Measurements from ENCODE around the gene RIOK1. TPM values are rescaled to one million over a fixed set of nuclear protein-coding genes. Genes with fewer than 3 reads are reported as not detected.

Gene RIOK1
- total RNA-seq, 1 donor from 2014 or later = 8.4 TPM

DNA sequence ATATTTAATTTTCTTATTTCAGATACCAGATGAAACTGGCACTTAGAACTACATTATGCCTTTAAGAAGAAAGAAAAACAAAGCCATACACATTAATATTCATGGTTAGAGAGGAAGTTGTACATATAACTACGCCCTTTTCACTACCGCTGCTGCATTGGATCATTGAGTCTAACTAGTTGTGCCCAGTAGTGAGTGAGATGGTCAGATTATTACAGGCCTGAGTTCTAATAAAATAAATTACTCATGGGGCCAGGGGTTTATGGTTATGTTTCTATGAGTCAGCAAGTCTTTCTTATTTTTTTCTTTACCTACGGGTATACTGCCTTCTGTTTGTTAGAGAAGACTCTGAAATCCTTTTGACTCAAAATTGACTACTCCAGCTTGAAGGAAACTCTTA lies 11.5 kb downstream of the RIOK1 start:
- ATAC-seq (ENCODE audit: poor library complexity) = no peak
- no peak for DNase-seq
- intact Hi-C loops (cut with DNase I) = no loop called here

DNA sequence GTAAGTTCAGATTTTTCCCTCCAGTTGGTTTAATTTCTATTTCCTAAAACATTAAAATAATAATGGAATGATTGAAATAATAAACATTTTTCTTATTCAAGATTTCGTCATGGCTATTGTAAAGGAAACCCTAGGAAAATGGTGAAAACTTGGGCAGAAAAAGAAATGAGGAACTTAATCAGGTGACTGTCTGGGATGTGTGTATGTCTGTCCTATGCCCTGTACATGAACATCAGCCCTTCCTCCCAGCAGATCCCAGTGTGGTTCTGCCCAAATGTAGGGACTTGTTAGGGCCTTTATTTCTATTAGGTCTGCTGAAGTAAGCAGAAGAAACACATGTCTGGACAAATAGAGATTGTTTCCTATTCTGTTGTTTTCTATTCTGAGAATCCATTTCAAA lies 13.1 kb downstream of the RIOK1 start:
- intact Hi-C loops (cut with DNase I) = no loop called here
- DNase-seq (no peak), ATAC-seq (ENCODE audit: poor library complexity) (no peak)

GRCh38 chr6:7404546-7404945 lies 14.9 kb downstream of the RIOK1 start:
- no peak for DNase-seq
- intact Hi-C loops (cut with DNase I) = no loop called here
- ATAC-seq (ENCODE audit: poor library complexity) = no peak

DNA sequence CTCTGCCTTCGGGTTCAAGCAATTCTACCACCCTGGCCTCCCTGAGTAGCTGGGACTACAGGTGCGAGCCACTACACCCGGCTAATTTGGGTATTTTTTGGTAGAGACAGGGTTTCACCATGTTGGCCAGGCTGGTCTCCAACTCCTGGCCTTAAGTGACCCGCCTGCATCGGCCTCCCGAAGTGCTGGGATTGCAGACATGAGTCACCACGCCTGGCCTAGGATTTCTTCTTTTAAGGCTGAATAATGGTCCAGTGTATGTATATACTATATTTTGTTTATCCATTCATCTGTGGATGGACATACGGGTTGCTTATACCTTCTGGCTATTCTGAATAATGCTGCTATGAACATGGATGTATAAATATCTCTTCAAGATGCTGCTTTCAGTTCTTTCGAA lies 17.1 kb downstream of the RIOK1 start:
- intact Hi-C loops (cut with DNase I) = no loop called here
- ATAC-seq (ENCODE audit: poor library complexity) = no peak
- DNase-seq = no peak

DNA sequence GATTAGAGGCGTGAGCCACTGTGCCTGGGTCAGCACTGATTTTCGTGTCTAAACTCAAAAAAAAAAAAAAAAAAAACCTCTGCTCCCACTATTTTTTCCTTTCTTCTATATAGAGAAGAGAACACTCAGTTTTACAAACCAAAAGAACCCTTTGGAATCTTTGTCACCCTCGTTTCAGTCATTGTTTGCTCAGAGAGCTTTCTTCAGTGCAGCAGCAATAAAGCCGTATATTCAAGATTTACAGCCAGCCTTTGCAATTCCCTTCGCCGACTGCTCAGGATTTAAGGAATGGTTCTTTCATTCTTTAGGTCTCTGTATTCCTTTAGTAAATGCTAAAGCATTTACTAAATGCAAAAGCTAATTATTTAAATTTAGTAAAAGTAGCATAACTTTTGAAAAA lies 20.1 kb downstream of the RIOK1 start:
- intact Hi-C loops (cut with DNase I) = no loop called here
- DNase-seq (no peak), ATAC-seq (ENCODE audit: poor library complexity) (no peak)

DNA sequence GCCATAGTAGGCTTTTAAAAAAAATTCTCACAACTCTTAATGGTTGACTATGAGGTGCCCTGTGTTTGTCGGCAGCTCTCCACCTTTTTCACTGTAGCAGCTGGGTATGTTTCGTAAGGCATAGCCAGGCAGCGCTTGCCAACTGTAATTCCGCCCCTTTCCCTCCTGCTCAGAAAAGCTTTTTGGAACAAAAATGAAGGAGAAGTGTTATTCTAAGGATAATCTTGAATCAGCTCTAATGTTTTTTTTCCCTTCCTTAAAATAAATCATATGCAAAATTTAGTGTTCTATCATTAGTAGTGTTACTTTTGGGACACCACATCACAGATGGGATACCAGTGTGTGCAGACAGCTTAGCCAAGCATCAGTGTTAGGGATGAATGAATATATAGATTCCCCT lies 21.2 kb downstream of the RIOK1 start:
- intact Hi-C loops (cut with DNase I) = no loop called here
- DNase-seq (no peak), ATAC-seq (ENCODE audit: poor library complexity) (no peak)

- DNase-seq = no peak
- ATAC-seq (ENCODE audit: poor library complexity) = no peak
- intact Hi-C loops (cut with DNase I) = no loop called here
Observed at GRCh38 chr6:7411328-7411727, 21.7 kb downstream of the RIOK1 start.

- ATAC-seq (ENCODE audit: poor library complexity) (no peak), DNase-seq (no peak)
- intact Hi-C loops (cut with DNase I) = no loop called here
Observed at GRCh38 chr6:7413151-7413823, 23.7 kb downstream of the RIOK1 start.

- DNase-seq = no peak
- no peak for ATAC-seq (ENCODE audit: poor library complexity)
- intact Hi-C loops (cut with DNase I) = no loop called here
Observed at GRCh38 chr6:7414811-7415210, 25.2 kb downstream of the RIOK1 start.

GRCh38 chr6:7417684-7418083 lies 28.1 kb downstream of the RIOK1 start:
- ATAC-seq (ENCODE audit: poor library complexity) (no peak), DNase-seq (no peak)
- intact Hi-C loops (cut with DNase I) = no loop called here

- no peak for ATAC-seq (ENCODE audit: poor library complexity)
- no peak for DNase-seq
- intact Hi-C loops (cut with DNase I) = no loop called here
Observed at GRCh38 chr6:7418238-7418905, 28.8 kb downstream of the RIOK1 start.

DNA sequence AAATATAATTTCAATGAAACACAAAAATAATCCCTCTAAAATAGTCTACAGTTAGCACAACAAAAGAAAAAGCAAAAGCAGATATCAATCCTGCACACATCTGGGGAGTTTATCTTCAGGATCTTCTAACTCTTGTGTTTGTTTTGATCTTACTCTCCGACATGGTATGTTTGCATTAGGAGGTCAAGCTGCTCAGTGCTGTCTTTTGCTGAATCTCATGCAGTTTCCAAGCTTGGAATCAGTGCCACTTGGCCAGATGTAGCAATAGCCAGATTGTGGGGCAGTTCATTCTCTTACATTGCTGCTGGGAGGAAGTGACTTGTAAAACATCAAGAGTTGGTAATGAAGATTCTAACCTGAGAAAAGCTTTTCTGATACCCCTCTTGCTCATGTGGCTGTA lies 29.5 kb downstream of the RIOK1 start:
- intact Hi-C loops (cut with DNase I) = no loop called here
- no peak for DNase-seq
- no peak for ATAC-seq (ENCODE audit: poor library complexity)

DNA sequence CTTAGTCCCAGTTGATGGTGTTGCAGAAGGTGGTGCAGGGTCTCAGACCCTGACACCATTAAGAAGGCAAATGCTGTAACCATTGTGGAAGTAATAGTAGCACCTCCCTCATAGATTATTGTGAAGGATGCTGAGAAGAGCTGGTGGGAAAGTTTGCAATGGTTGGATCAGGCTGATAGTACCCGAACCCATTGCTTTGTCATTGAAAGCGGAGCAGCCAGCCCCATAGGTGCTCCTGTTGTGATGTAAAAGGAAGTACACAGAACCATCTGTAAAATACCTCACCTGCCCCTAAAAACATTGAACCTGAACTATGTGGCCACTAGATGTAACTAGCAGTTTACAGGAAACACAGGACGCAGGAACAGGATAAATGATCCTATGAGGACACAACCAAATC lies 31.5 kb downstream of the RIOK1 start:
- DNase-seq = no peak
- intact Hi-C loops (cut with DNase I) = loop anchor here (10.0 kb wide), 1 partner anchor 144 kb away; no protein-coding TSS in a partner anchor
- ATAC-seq (ENCODE audit: poor library complexity) = no peak

GRCh38 chr6:7424058-7424457 lies 34.5 kb downstream of the RIOK1 start:
- ATAC-seq (ENCODE audit: poor library complexity) (no peak), DNase-seq (no peak)
- intact Hi-C loops (cut with DNase I) = loop anchor here (10.0 kb wide), 1 partner anchor 141 kb away; no protein-coding TSS in a partner anchor

DNA sequence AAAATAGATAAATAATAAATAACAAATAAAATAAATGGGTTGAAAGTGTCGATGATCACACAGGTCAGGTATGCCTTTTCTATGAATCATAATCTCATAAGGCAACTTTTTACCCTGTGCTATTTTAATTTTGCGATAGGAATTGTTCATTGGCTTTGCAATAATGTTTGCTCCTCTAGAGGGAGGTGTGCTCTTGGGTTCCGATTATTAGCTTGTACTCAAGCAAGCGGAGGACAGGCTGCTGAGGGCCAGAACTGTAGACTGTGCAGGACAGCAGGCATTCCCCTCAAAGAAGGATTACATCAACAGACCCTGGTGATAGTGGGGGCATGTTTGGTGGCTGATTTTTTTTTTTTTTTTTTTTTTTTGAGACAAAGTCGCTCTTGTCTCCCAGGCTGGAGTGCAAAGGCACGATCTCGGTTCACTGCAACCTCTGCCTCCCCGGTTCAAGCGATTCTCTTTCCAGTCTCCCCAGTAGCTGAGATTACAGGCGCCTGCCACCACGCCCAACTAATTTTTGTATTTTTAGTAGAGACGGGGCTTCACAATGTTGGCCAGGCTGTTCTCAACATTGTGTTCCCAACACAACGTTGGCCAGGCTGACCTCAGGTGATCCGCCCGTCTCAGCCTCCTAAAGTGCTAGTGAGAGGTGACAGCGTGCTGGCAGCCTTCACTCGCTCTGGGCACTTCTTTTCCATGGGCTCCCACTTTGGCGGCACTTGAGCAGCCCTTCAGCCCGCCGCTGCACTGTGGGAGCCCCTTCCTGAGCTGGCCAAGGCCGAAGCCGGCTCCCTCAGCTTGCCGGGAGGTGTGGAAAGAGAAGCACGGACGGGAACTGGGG lies 35.6 kb downstream of the RIOK1 start:
- DNase-seq = peak; percentile 72
- peak; percentile 92 for ATAC-seq (ENCODE audit: poor library complexity)
- intact Hi-C loops (cut with DNase I) = loop anchor here (10.0 kb wide), 1 partner anchor 140 kb away; no protein-coding TSS in a partner anchor

DNA sequence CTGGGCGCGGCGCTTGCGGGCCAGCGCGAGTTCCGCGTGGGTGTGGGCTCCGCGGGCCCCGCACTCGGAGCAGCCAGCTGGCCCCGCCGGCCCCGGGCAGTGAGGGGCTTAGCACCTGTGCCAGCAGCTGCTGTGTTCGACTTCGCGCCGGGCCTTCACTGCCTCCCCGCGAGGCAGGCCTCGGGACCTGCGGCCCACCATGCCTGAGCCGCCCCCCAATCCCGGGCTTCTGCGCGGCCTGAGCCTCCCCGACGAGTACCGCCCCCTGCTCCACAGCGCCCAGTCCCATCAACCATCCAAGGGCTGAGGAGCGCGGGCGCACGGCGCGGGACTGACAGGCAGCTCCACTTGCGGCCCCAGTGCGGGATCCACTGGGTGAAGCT lies 36.2 kb downstream of the RIOK1 start:
- ATAC-seq (ENCODE audit: poor library complexity) (no peak), DNase-seq (no peak)
- intact Hi-C loops (cut with DNase I) = loop anchor here (10.0 kb wide), 1 partner anchor 139 kb away; no protein-coding TSS in a partner anchor

DNA sequence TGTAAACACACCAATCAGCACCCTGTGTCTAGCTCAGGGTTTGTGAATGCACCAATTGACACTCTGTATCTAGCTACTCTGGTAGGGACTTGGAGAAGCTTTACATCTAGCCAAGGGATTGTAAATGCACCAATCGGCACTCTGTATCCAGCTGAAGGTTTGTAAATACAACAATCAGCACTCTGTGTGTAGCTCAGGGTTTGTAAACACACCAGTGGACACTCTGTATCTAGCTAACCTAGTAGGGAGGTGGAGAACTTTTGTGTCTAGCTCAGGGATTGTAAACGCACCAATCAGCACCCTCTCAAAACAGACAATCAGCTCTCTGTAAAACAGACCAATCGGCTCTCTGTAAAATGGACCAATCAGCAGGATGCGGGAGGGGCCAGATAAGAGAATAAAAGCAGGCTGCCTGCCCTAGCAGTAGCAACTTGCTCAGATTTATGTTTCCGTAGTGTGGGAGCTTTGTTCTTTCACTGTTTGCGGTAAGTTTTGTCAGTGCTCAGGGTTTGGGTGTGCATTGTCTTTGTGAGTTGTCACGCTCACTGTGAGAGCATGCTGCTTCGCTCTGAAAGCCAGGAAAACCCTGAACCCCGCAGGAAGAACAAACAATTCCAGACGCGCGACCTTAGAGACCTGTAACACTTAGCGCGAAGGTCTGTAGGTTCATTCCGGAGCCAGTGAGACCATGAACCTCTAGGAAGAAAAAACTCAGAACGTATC lies 37.0 kb downstream of the RIOK1 start:
- intact Hi-C loops (cut with DNase I) = loop anchor here (10.0 kb wide), 1 partner anchor 138 kb away; no protein-coding TSS in a partner anchor
- ATAC-seq (ENCODE audit: poor library complexity) (no peak), DNase-seq (no peak)

GRCh38 chr6:7431313-7431673 lies 41.7 kb downstream of the RIOK1 start:
- ATAC-seq (ENCODE audit: poor library complexity) (no peak), DNase-seq (no peak)
- intact Hi-C loops (cut with DNase I) = no loop called here
